ENCODE results near the gene MADD.

MADD gene

GRCh38 chr11:47269829-47270305 lies at the start of gene MADD:
Gene MADD (plus strand): TSS chr11:47270133.
- DNase-seq, result peak; percentile 86

GRCh38 chr11:47220401-47220821 lies 49.5 kb upstream of the MADD start:
- DNase-seq, result no peak

GRCh38 chr11:47222696-47223095 lies 47.2 kb upstream of the MADD start:
- DNase-seq, result no peak

- no peak for DNase-seq
These were observed 44.2 kb upstream of the MADD start for GRCh38 chr11:47225552-47226400.

- DNase-seq, result no peak
These were observed 40.8 kb upstream of the MADD start for GRCh38 chr11:47229161-47229560.

GRCh38 chr11:47233051-47233450 lies 36.9 kb upstream of the MADD start:
- no peak for DNase-seq

GRCh38 chr11:47233989-47234668 lies 35.8 kb upstream of the MADD start:
- no peak for DNase-seq

GRCh38 chr11:47234669-47235100 lies 35.2 kb upstream of the MADD start:
- no peak for DNase-seq

- no peak for DNase-seq
These were observed 34.8 kb upstream of the MADD start for GRCh38 chr11:47235163-47235562.

- DNase-seq, result no peak
These were observed 33.5 kb upstream of the MADD start for GRCh38 chr11:47236482-47236881.

GRCh38 chr11:47239852-47240251 lies 30.1 kb upstream of the MADD start:
- no peak for DNase-seq

GRCh38 chr11:47241841-47242301 lies 28.1 kb upstream of the MADD start:
- no peak for DNase-seq

GRCh38 chr11:47242596-47243192 lies 27.2 kb upstream of the MADD start:
- DNase-seq, result no peak

- DNase-seq, result no peak
These were observed 26.5 kb upstream of the MADD start for GRCh38 chr11:47243454-47243853.

- DNase-seq, result no peak
These were observed 25.2 kb upstream of the MADD start for GRCh38 chr11:47244448-47245350.

- DNase-seq, result no peak
These were observed 24.1 kb upstream of the MADD start for GRCh38 chr11:47245611-47246357.

GRCh38 chr11:47247502-47247901 lies 22.4 kb upstream of the MADD start:
- no peak for DNase-seq

- no peak for DNase-seq
These were observed 21.6 kb upstream of the MADD start for GRCh38 chr11:47248304-47248663.

GRCh38 chr11:47248664-47249377 lies 21.1 kb upstream of the MADD start, which contains the start of gene ACP2:
Gene ACP2 (minus strand): TSS chr11:47248814. CDS start chr11:47248789, 25 bp downstream.
- DNase-seq, result peak; percentile 79

GRCh38 chr11:47249378-47249715 lies 20.6 kb upstream of the MADD start:
- no peak for DNase-seq

GRCh38 chr11:47251751-47252150 lies 18.2 kb upstream of the MADD start:
- DNase-seq, result no peak

All from NK-92 treated with Interleukin-12 subunit alpha and Interleukin-12 subunit beta, amount 100 ng/mL, for 24 hours (cell line).